Measurements from ENCODE around the gene IRF2.

IRF2 gene

GRCh38 chr4:184404047-184404446, 70.3 kb downstream of the IRF2 start:
- Histone ChIP-seq H3K79me2 (ENCODE audit: insufficient read depth, low read length) (no peaks in the 10 kb centered on the region), H3K9me3 (ENCODE audit: insufficient read depth, low read length, severe bottlenecking) (no peaks in the 10 kb centered on the region), H3K36me3 (ENCODE audit: insufficient read depth, low read length) (peaks cover 71% of the 10 kb centered on the region), H3K4me1 (ENCODE audit: insufficient read depth, low read length) (no peaks in the 10 kb centered on the region), H3K9ac (ENCODE audit: low read depth, low read length) (no peak overlapping the region), H4K20me1 (ENCODE audit: insufficient read depth, low read length) (no peaks in the 10 kb centered on the region), H3K27me3 (ENCODE audit: insufficient read depth, low read length, poor library complexity) (no peaks in the 10 kb centered on the region), H3K27ac (ENCODE audit: low read length) (no peak overlapping the region), H2AFZ (ENCODE audit: low read depth, low read length) (no peak overlapping the region), H3K4me2 (ENCODE audit: insufficient read depth, low read length) (no peak overlapping the region), H3K4me3 (ENCODE audit: low read depth in 1 of 2, low read length in 2 of 2) (no peak overlapping the region)
- no peak for ATAC-seq (ENCODE audit: insufficient read depth, low read depth)
- DNase-seq: no peak
- TF ChIP-seq, protein P1, sequence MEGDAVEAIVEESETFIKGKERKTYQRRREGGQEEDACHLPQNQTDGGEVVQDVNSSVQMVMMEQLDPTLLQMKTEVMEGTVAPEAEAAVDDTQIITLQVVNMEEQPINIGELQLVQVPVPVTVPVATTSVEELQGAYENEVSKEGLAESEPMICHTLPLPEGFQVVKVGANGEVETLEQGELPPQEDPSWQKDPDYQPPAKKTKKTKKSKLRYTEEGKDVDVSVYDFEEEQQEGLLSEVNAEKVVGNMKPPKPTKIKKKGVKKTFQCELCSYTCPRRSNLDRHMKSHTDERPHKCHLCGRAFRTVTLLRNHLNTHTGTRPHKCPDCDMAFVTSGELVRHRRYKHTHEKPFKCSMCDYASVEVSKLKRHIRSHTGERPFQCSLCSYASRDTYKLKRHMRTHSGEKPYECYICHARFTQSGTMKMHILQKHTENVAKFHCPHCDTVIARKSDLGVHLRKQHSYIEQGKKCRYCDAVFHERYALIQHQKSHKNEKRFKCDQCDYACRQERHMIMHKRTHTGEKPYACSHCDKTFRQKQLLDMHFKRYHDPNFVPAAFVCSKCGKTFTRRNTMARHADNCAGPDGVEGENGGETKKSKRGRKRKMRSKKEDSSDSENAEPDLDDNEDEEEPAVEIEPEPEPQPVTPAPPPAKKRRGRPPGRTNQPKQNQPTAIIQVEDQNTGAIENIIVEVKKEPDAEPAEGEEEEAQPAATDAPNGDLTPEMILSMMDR (IDR thresholded peaks at IDR 0.05; ENCODE audit: borderline replicate concordance, extremely low read depth, low read length, poor library complexity, severe bottlenecking): no peak
- TF ChIP-seq EZH2 (IDR thresholded peaks at IDR 0.05; ENCODE audit: borderline replicate concordance, low read depth, low read length, severe bottlenecking): no peak

DNA sequence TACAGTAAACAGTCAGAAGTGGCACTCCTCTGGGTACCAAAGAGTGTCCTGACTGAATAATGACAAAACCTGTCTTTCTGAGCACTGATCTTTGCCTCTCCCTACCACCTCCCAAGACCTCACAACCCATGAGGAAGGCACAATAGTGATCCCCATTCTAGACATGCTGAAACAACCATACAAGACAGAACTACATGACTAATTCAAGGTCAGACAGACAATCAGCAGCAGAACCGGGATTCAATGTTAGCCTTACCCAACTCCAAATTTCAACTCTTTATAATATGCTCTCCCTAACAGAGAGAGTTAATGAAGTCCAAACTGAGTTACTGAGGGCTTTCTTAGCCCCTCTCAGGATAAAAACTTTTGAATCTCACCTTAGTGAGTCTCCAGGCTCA, 71.0 kb downstream of the IRF2 start:
- Histone ChIP-seq H2AFZ (ENCODE audit: low read depth, low read length) (no peak overlapping the region), H4K20me1 (ENCODE audit: insufficient read depth, low read length) (no peaks in the 10 kb centered on the region), H3K27me3 (ENCODE audit: insufficient read depth, low read length, poor library complexity) (no peaks in the 10 kb centered on the region), H3K9me3 (ENCODE audit: insufficient read depth, low read length, severe bottlenecking) (no peaks in the 10 kb centered on the region), H3K4me1 (ENCODE audit: insufficient read depth, low read length) (no peaks in the 10 kb centered on the region), H3K4me2 (ENCODE audit: insufficient read depth, low read length) (no peak overlapping the region), H3K27ac (ENCODE audit: low read length) (no peak overlapping the region), H3K9ac (ENCODE audit: low read depth, low read length) (no peak overlapping the region), H3K4me3 (ENCODE audit: low read depth in 1 of 2, low read length in 2 of 2) (no peak overlapping the region), H3K36me3 (ENCODE audit: insufficient read depth, low read length) (peaks cover 73% of the 10 kb centered on the region), H3K79me2 (ENCODE audit: insufficient read depth, low read length) (no peaks in the 10 kb centered on the region)
- DNase-seq (no peak), ATAC-seq (ENCODE audit: insufficient read depth, low read depth) (no peak)
- TF ChIP-seq EZH2 (IDR thresholded peaks at IDR 0.05; ENCODE audit: borderline replicate concordance, low read depth, low read length, severe bottlenecking): no peak
- TF ChIP-seq, protein P1 (IDR thresholded peaks at IDR 0.05; ENCODE audit: borderline replicate concordance, extremely low read depth, low read length, poor library complexity, severe bottlenecking): no peak

GRCh38 chr4:184402740-184403383, 71.5 kb downstream of the IRF2 start:
- Histone ChIP-seq H2AFZ (ENCODE audit: low read depth, low read length) (no peak overlapping the region), H3K27ac (ENCODE audit: low read length) (no peak overlapping the region), H3K9ac (ENCODE audit: low read depth, low read length) (no peak overlapping the region), H3K4me3 (ENCODE audit: low read depth in 1 of 2, low read length in 2 of 2) (no peak overlapping the region), H4K20me1 (ENCODE audit: insufficient read depth, low read length) (no peaks in the 10 kb centered on the region), H3K9me3 (ENCODE audit: insufficient read depth, low read length, severe bottlenecking) (no peaks in the 10 kb centered on the region), H3K4me2 (ENCODE audit: insufficient read depth, low read length) (no peak overlapping the region), H3K36me3 (ENCODE audit: insufficient read depth, low read length) (peaks cover 73% of the 10 kb centered on the region), H3K4me1 (ENCODE audit: insufficient read depth, low read length) (no peaks in the 10 kb centered on the region), H3K27me3 (ENCODE audit: insufficient read depth, low read length, poor library complexity) (no peaks in the 10 kb centered on the region), H3K79me2 (ENCODE audit: insufficient read depth, low read length) (no peaks in the 10 kb centered on the region)
- no peak for ATAC-seq (ENCODE audit: insufficient read depth, low read depth)
- no peak for DNase-seq
- TF ChIP-seq, protein P1 (IDR thresholded peaks at IDR 0.05; ENCODE audit: borderline replicate concordance, extremely low read depth, low read length, poor library complexity, severe bottlenecking): no peak
- no peak for TF ChIP-seq EZH2 (IDR thresholded peaks at IDR 0.05; ENCODE audit: borderline replicate concordance, low read depth, low read length, severe bottlenecking)

All from DND-41 (cell line).